Measurements from ENCODE around the gene KCNB1.

KCNB1 gene

DNA sequence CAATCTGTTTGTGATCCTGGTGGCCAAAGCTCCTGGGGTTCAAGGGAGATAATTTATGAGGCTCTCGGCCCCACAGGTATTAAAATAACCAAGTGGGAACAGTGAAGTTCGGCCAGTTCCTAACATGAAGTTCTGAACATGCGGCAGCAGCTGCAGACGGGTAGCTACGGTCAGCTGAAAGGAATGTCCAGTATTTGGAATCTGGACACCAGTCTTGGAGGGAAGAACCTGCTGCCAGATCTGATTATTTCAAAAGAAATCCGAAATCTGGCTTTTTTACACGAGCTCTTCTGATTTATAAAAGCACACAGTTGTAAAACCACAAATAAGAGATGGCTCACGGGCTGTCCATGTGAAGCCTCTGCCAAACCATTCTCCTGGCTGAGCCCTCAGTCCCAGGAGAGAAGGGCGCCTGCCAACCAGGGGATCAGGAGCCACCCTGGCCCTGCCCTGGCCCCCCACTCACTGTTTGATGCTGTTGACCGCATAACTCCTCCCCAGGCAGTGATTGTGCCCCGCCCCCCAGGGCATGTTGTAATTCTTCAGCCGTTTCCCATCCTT is 28.2 kb upstream of the KCNB1 start:
- peaks cover 17% of the 10 kb centered on the region for H3K27me3 Mint-ChIP-seq
- no peaks in the 10 kb centered on the region for H3K9me3 Mint-ChIP-seq (ENCODE audit: low read depth)
- H3K36me3 Mint-ChIP-seq, result no peaks in the 10 kb centered on the region
- H3K4me1 Mint-ChIP-seq (ENCODE audit: low read depth), result no peaks in the 10 kb centered on the region
- no peak overlapping the region for H3K4me3 Mint-ChIP-seq
- no peak overlapping the region for H3K27ac Mint-ChIP-seq

DNA sequence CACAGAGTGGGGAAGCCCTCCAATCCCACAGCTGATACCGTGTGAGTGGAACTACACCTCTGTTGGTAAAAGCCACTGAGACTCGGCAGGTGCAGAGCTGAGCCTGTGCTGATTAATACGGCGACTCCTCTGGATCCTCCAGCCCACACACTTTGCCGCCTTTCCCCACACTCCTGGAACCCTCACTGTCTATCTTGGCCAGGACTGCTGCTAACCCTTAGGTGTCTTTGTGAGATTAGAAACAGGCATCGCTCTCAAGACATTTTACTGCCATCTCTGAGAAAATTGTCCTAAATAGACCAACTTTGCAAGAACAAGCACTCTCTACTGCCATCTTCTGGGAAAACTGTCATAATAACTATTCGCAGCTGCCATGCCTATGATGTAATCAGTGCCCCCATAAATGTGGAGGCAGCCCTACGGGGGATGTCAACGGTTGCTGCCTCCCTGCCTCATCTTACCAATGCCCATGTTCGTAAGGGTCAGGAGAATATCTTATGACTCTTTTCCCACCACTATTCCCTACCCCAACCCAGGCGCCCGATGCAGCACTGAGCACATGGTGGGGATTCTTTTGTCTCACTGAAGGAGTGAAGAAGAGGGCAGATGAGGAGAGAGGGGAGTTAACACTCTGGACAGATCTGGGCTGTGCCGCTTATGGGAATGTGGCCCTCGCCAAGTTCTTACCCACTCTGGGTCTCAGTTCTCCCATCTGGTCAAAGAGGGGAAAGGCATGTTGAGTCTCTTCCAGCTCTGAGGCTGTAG is 26.1 kb upstream of the KCNB1 start:
- Mint-ChIP-seq H3K27me3 (peaks cover 20% of the 10 kb centered on the region), H3K27ac (no peak overlapping the region), H3K4me1 (ENCODE audit: low read depth) (no peaks in the 10 kb centered on the region), H3K9me3 (ENCODE audit: low read depth) (no peaks in the 10 kb centered on the region), H3K4me3 (no peak overlapping the region), H3K36me3 (no peaks in the 10 kb centered on the region)

DNA sequence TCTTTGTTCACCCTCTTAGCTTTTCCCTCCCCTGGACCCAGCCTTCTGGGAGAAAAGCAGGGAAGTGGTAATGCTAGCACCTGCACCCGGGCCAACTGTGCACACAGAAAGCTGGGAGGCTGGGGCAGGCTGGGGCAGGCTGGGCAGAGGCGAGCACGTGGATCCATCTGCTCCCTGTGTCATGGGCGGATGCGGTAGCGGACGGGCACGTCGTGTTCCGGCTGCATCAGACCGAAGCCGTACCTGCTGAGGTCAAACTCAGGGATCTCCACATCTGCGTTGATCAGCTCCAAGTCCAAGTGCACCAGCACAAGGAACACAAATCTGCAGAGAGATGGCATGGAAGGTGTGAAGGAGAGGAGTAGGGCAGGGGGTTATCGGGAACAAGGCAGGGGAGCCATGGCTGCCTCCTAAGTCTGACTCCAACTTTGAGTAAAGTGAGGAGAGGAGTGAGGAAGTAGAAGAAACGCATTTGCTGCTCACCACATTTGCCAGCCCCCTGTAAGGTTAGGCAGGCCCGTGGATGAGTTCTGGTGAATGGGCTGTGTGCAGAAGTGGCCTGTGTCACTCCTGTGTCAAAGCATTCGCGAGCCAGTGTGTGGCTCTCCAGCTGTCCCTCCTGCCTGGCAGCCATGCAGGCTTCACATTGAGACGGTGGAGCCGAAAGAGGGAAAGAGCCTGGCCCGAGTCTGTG is 25.4 kb upstream of the KCNB1 start:
- no peaks in the 10 kb centered on the region for H3K36me3 Mint-ChIP-seq
- H3K9me3 Mint-ChIP-seq (ENCODE audit: low read depth), result no peaks in the 10 kb centered on the region
- no peak overlapping the region for H3K4me3 Mint-ChIP-seq
- no peaks in the 10 kb centered on the region for H3K4me1 Mint-ChIP-seq (ENCODE audit: low read depth)
- H3K27me3 Mint-ChIP-seq, result peaks cover 21% of the 10 kb centered on the region
- H3K27ac Mint-ChIP-seq, result no peak overlapping the region

DNA sequence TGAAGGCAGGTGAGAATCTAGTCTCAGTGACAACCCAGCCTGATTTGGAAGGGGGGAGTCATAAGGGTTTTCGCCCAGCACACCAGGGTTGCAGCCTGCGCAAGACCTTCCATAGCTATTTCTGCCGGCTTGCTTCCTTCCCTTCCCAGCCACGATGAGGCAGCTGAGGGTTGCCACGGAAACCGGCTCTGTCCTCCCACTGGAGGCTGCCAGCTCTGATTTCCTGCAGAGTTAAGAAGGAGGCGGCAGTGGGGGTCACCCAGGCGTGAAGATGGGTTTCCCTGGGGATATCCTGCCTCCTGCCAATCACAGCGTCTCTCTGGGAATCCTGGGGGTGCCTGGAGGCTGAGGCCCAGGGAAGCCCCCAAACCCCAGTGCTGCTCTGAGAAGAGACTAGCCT is 23.1 kb upstream of the KCNB1 start:
- Mint-ChIP-seq H3K27ac (no peak overlapping the region), H3K27me3 (peaks cover 18% of the 10 kb centered on the region), H3K36me3 (no peaks in the 10 kb centered on the region), H3K4me3 (no peak overlapping the region), H3K9me3 (ENCODE audit: low read depth) (no peaks in the 10 kb centered on the region), H3K4me1 (ENCODE audit: low read depth) (no peaks in the 10 kb centered on the region)

DNA sequence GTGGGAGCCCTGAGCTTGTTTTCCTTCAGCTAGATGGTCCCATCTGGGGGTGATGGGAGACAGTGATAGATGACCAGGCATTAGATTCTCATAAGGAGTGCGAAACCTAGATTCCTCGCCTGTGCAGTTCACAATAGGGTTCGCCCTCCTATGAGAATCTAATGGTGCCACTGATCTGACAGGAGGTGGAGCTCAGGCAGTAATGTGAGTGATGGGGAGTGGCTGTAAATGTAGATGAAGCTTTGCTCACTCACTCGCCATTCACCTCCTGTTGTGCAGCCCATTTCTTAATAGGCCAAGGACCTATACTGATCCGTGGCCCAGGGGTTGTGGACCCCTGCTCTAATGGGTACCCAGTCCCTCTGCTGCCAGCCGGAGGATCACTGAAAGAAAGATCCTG is 20.7 kb upstream of the KCNB1 start:
- Mint-ChIP-seq H3K27ac (no peak overlapping the region), H3K36me3 (no peaks in the 10 kb centered on the region), H3K27me3 (peaks cover 12% of the 10 kb centered on the region), H3K4me1 (ENCODE audit: low read depth) (no peaks in the 10 kb centered on the region), H3K9me3 (ENCODE audit: low read depth) (no peaks in the 10 kb centered on the region), H3K4me3 (no peak overlapping the region)

DNA sequence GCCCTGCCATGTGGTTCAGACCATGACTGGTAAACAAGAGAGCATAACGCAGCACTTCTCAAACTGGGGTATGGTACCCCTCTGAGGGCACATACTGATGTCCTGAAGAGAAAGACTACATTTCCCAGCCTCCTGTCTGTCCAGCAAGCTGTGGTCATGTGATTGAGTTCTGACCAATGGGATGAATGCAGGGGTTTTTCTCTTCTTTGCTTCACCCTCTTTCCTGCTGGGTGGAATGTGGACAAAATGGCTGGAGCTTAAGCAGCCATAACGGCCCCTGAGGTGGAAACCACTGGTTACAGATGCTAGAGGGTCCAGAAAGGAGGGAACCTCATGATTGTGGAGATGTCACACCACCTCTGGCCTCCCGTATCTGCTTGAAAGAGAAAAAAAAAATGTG is 19.4 kb upstream of the KCNB1 start:
- Mint-ChIP-seq H3K27me3 (peaks cover 12% of the 10 kb centered on the region), H3K27ac (no peak overlapping the region), H3K4me1 (ENCODE audit: low read depth) (no peaks in the 10 kb centered on the region), H3K9me3 (ENCODE audit: low read depth) (no peaks in the 10 kb centered on the region), H3K36me3 (no peaks in the 10 kb centered on the region), H3K4me3 (no peak overlapping the region)

DNA sequence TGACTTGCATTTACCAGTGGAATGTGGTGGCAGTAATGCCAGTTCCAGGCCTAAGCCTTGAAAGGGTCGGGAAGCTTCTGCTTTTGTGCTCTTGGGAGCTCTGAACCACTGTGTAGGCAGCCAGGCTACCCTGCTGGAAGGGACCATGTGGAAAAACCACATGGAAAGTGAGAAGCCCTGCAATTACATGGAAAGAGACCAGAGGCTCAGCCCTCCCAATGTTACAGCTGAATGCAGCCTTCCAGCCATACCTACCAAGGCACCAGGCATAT is 14.9 kb upstream of the KCNB1 start:
- no peaks in the 10 kb centered on the region for H3K4me1 Mint-ChIP-seq (ENCODE audit: low read depth)
- H3K36me3 Mint-ChIP-seq, result no peaks in the 10 kb centered on the region
- H3K27ac Mint-ChIP-seq, result no peak overlapping the region
- H3K27me3 Mint-ChIP-seq, result peaks cover 9% of the 10 kb centered on the region
- H3K9me3 Mint-ChIP-seq (ENCODE audit: low read depth), result no peaks in the 10 kb centered on the region
- no peak overlapping the region for H3K4me3 Mint-ChIP-seq

DNA sequence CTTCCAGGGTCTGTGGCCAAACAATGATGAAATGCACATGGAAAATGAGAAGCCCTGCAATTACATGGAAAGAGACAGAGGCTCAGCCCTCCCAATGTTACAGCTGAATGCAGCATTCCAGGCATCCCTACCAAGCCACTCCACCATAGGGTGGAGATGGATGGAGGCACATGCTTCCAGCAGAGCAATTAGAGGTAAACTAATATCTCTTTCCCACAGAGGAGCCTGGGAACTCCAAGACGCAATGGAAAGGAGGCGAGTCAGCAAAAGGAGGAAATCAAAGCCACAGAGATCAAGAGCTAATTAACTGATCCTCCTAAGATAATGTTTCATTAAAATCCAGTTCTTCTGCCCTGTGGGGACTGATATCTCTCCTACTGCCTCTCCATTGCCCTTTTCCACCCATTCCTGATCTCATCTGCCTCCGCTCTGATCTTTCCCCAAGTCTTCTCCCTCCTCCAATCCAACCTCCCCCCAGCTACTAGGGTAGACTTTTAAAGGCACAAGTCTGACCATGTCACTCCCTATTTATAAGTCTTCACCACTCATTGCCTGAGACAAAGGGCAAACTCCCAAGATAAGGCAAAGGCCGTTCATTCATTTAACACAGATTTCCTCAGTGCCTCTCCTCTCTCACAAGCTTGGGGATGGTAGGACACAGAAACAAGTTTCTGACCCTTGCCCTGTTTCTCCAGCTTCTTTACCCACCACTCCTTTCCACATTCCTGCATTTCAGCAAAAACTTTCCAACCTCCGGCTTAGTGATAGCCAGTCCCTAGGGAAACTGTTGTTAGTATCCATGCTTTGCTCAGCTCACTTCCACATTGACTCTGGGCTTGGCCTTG is 14.3 kb upstream of the KCNB1 start:
- H3K4me3 Mint-ChIP-seq, result no peak overlapping the region
- H3K27ac Mint-ChIP-seq, result no peak overlapping the region
- H3K4me1 Mint-ChIP-seq (ENCODE audit: low read depth), result no peaks in the 10 kb centered on the region
- peaks cover 4% of the 10 kb centered on the region for H3K9me3 Mint-ChIP-seq (ENCODE audit: low read depth)
- no peaks in the 10 kb centered on the region for H3K36me3 Mint-ChIP-seq
- peaks cover 11% of the 10 kb centered on the region for H3K27me3 Mint-ChIP-seq

DNA sequence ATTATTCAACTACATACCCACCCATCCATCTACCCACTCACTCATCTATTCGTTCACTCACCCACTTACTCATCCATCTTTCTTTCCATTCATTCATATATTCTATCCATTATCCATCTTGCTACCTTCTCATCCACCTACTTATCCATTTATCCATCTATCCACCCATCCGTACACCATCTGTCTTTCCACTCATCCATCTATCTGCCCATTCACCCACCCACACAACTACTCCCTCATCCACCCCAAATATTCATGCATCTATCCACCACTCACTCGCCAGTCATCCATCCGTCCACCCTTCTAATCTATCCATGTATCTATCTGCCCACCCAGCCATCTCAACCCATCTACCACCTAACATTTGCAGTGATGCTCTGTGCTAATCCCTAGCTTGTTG is 13.6 kb upstream of the KCNB1 start:
- Mint-ChIP-seq H3K36me3 (no peaks in the 10 kb centered on the region), H3K9me3 (ENCODE audit: low read depth) (peaks cover 4% of the 10 kb centered on the region), H3K27me3 (peaks cover 13% of the 10 kb centered on the region), H3K4me1 (ENCODE audit: low read depth) (no peaks in the 10 kb centered on the region), H3K4me3 (no peak overlapping the region), H3K27ac (no peak overlapping the region)

DNA sequence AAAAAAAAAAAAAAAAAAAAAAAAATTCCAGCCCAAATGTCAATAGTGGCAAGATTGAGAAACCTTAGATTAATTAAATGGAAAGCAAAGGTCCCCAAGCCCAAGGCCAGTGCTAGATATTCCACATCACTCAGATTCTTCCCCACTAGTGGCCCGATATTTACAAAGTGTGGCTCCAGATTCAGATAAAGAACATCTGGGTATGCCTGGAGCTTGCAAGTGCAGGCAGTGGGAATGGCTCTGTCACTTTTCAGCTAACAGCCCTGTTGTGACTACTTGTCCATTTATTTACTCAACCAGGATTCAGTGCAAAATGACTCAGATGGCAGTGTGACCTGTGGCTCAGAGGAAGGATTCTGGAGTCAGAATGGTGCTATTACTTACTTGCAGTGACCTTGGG is 8.2 kb upstream of the KCNB1 start:
- H3K27me3 Mint-ChIP-seq, result peaks cover 29% of the 10 kb centered on the region
- no peak overlapping the region for H3K4me3 Mint-ChIP-seq
- peaks cover 4% of the 10 kb centered on the region for H3K9me3 Mint-ChIP-seq (ENCODE audit: low read depth)
- H3K36me3 Mint-ChIP-seq, result peaks cover 3% of the 10 kb centered on the region
- H3K4me1 Mint-ChIP-seq (ENCODE audit: low read depth), result no peaks in the 10 kb centered on the region
- no peak overlapping the region for H3K27ac Mint-ChIP-seq

DNA sequence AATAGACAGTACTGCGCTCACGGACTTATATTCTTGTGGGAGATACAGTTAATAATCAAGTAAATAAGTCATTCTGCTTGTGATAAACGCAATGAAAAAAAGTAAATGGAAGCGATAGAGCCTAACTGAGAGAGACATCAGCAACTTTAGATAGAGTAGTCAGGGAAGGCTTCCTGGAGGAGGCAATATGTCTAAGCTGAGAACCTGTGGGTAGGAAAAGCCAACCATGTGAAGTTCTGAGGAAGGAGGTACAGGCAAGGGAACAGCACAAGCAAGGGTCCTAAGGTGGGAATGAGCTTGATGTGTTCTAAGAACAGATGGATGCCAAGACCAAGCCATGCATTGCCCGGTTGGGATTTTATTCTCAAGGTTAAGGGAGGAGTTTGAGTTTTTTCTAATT is 7.2 kb upstream of the KCNB1 start:
- Mint-ChIP-seq H3K4me3 (no peak overlapping the region), H3K4me1 (ENCODE audit: low read depth) (peaks cover 2% of the 10 kb centered on the region), H3K27ac (no peak overlapping the region), H3K36me3 (peaks cover 3% of the 10 kb centered on the region), H3K27me3 (peaks cover 34% of the 10 kb centered on the region), H3K9me3 (ENCODE audit: low read depth) (peaks cover 4% of the 10 kb centered on the region)

DNA sequence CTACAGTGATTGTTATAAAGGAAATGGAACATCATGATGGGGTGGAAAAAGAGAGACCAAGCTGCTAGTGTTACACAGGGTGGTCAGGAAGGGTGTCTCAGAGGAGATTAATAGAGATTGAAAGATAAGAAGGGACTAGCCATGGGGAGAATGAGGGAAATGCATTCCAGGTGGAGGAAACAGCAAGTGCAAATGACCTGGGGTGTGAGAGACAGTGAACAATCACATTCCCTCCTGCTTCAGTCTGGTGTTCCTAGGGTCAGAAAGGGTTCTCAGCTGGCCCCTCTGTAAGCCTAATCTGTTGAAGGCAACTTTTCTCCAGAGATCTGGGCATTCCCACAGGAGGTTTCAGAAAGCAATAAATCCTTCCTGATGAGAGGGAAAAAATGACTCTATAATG is 3.6 kb upstream of the KCNB1 start:
- H3K4me3 Mint-ChIP-seq, result no peak overlapping the region

DNA sequence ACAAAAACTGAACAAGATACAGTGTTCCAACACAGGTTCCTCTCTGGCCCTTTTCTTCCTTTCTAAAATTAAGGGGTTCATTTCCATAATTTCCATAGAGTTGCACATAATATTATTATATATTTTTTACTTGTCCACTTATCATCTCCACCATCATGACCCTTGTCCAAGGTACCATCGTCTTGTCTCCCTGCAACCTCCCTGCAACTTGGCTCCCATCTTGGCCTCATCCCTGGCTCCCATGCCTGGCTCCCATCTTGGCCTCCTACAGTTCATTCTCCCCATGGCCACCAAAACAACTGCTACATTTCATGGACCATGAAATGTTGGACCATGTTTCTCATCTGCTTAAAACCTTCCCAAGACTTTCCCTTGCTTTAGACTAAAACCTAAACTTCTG is 3.1 kb upstream of the KCNB1 start:
- H3K4me1 Mint-ChIP-seq (ENCODE audit: low read depth), result peaks cover 9% of the 10 kb centered on the region
- no peak overlapping the region for H3K4me3 Mint-ChIP-seq
- H3K27me3 Mint-ChIP-seq, result peaks cover 43% of the 10 kb centered on the region
- H3K27ac Mint-ChIP-seq, result no peak overlapping the region
- peaks cover 3% of the 10 kb centered on the region for H3K36me3 Mint-ChIP-seq
- H3K9me3 Mint-ChIP-seq (ENCODE audit: low read depth), result no peaks in the 10 kb centered on the region

More for the DNA sequence above, 3.6 kb upstream of the KCNB1 start:
- Mint-ChIP-seq H3K36me3 (peaks cover 3% of the 10 kb centered on the region), H3K27me3 (peaks cover 39% of the 10 kb centered on the region), H3K9me3 (ENCODE audit: low read depth) (no peaks in the 10 kb centered on the region), H3K27ac (no peak overlapping the region), H3K4me1 (ENCODE audit: low read depth) (peaks cover 9% of the 10 kb centered on the region)

DNA sequence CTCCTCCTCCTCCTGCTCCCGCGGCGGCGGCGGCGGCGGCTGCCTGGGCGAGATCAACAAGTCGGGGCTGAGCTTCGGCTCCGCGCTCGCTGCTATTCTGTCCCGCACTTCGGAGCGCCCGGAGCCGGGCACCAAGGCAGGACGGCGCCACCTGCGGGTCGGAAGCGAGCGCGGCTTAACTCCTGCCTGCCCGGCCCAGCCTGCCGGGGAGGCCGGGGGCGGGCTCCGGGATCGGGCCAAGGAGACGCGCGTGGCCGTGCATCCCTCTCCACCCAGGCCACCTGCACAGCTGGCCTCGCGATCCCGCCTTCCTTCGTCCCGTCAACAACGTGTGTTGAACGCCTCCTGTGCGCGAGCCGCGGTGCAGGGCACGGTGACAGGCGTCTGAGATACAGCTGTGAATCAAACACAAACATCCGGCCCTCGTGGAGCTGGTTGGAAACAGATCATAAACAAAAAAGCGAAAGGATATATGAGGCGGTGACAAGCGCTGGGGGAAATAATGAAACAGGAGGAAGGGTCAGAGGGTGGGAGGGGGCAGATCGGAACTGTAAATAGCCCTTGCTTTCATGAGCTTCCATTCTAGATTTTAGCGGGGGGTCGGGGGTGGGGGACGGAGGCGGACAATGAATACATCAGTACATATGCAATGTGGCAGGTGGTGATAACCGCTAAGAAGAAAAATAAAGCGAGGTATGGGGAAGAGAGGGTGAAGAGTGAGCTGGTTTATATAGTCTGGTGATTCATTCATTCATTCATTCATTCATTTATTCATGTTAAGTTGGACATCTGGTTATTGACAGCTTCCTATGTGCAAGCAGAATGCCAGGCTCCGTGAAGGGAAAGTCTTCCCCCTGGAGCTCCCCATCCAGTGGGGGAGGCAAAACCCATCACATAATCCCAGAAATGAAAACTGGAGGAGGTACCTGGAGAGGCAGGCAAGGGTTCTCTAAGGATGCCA is 2.0 kb upstream of the KCNB1 start:
- peak overlapping the region; percentile 79 for H3K4me3 Mint-ChIP-seq
- no peaks in the 10 kb centered on the region for H3K9me3 Mint-ChIP-seq (ENCODE audit: low read depth)
- no peaks in the 10 kb centered on the region for H3K36me3 Mint-ChIP-seq
- peaks cover 39% of the 10 kb centered on the region for H3K27me3 Mint-ChIP-seq
- H3K27ac Mint-ChIP-seq, result no peak overlapping the region
- peaks cover 9% of the 10 kb centered on the region for H3K4me1 Mint-ChIP-seq (ENCODE audit: low read depth)
